CD1c-positive myeloid dendritic cell (primary cell): Measurements from ENCODE around the gene MYB.

ENCODE experiments used
- DNase-seq: peaks from one replicate; pipeline ENCODE4 v3.0.0-alpha.2; 2016; ENCODE audit errors: extremely low spot score

The MYB gene

DNA sequence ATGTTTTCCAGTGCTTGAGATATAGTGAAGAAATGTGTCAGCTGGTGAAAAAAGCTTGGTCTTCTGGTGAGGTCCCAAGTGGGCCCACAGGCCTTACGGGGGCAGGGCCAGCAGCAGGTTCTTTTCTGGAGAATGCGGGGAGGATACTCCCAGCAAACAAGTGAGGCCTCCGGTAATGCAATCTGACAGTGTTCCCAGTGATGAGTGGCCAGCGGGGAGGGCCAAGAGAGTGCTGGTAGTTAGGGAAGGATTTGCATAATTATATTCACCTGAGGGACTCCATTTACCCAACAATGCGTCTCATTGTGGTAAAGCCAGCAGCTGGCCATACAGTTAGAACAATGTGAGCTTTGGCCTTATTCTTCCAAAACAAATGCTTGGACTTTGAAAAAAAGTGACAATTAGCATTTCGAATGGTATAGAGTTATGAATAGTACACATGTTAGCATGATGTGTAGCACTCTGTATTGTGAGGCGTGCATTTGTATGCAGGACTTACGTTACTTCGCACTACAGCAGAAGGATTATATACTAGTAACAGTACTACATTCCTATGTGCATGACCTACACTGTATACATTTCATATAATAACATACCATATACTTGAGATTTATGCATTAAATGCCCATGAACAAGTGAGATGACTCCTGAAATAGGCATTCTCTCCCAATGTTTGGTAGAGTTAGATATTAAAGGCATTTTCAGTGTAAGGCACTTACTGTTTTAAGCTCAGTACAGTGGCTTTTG, 69.8 kb downstream of the MYB start:
- no peak for DNase-seq

GRCh38 chr6:135251498-135252441, 70.7 kb downstream of the MYB start:
- no peak for DNase-seq

DNA sequence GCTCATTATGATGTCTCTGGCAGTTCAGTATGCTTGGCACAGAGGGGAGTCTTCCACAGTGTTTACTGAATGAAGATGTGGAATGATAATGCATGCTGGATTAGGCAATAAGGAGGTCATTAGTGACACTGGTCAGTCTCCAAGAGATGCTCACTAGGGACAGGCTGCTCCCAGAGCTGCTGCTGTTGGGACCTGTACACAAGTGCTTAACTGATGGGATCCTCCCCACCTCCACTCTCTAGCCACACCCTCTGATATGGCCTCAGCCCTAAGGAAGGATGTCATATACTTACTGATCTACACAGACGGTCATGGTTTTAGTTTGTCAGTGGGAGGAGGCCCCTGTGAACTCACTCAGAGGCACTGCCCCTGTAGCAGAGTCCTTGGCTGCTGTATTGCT, 73.4 kb downstream of the MYB start:
- DNase-seq, result no peak

DNA sequence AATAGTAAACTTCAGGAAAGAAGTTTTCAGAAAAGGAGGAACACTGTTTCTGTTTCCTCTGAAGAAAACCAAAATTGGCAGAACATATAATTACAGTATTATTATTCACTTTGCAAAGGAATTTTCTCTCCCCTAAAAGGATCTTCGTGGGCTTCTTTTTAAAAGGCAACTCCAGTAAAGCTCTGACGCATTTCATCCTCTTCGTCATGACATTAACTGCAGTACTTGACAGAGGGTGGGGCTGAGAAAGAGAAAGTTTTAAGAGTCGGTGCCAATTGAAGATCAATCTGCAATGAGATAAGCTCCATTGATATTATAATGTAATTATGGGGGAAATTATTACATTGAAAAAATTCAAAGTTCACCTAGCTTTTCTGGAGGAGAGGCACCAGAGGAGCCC, 75.8 kb downstream of the MYB start:
- no peak for DNase-seq

DNA sequence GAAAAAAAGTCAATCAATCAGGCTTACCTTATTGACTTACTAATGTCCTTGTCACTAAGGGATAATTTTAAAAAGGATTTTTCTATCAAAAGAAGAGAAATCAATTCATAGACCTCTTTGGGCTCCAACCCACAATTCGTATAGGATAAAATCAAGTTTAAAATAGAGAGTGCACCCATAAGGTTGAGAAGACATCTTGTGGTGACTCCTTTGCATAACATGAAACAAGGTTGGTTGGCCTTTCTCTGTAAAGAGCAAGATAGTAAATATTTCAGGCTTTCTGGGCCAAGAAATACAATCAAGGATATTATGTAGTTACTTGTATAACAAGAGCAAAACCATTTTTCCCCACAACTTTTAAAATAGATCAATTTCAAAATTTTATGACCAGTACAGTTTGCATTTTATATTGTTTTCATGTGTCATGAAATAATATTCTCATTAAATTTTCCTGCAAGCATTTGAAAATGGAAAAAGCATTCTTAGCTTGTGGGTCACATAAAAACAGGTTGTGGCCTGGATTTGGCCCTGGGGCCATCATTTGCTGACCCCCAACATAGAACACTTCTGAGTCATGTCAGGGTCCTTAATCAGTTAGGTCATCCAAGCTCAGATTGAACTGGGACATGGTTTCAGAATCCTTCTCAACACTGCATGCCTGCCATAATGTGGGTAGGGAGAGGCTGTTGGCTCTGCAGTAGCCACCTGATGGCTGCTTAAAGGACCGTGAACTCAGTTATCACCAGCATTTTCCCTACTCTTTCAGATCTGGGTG, 76.7 kb downstream of the MYB start:
- no peak for DNase-seq

DNA sequence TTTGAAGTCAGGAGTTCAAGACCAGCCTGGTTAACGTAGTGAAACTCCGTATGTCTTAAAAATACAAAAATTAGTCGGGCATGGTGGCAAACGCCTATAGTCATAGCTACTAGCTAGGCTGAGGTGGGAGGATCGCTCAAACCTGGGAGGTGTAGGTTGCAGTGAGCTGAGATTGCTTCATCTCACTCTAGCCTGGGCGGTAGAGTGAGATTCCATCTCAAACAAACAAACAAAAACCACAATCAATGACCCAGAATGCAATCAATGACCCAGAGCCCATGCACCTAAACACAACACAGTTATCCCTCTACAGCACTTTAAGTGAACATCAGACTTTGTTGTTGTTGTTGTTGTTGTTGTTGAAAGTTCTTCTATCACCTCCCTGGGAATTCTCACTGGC, 77.9 kb downstream of the MYB start:
- no peak for DNase-seq

GRCh38 chr6:135260612-135261011, 79.5 kb downstream of the MYB start:
- DNase-seq, result no peak

GRCh38 chr6:135261872-135262725, 81.0 kb downstream of the MYB start:
- DNase-seq, result no peak

DNA sequence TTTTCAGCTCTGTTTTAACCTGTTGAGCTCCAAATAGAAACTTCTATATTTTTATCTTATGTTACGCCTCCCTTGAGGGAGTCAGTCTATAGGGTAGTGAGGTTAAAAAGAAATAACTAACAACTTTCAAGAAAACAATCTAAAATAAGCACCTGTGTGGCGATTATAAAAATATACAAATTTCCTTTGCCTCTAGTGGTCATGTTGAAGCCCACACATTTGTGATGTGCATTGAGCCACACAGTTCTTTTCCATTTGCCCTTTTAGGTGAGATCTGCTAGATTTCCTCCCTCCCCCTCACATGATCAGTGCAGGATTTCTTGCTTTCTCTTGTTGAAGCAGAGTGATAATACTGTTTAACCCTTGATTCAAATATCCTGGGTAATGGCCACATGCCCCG, 84.2 kb downstream of the MYB start:
- DNase-seq, result no peak

DNA sequence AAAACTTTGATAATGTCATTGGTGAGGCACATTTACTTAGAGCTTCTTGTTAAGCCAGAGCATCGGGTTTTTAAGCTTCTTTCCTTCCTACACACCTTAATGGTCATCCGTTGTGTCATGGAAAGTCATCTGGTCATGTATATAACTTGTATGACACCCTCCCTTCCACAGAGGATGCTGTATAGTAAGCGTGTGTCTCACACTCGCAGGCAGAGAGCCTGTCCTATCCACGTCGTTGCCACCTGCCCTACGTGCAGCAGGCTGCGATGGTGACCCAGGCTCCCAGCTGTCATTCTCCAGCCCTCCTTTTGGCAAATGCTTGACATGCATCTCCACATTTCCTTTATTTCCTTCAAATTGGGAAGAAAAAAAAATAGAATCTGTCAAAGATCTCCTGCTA, 85.6 kb downstream of the MYB start:
- DNase-seq, result no peak

- no peak for DNase-seq
Observed at GRCh38 chr6:135267085-135267484, 86.0 kb downstream of the MYB start.

- DNase-seq, result no peak
Observed at GRCh38 chr6:135268263-135268662, 87.2 kb downstream of the MYB start.

- no peak for DNase-seq
Observed at GRCh38 chr6:135268740-135269139, 87.6 kb downstream of the MYB start.
